GM12878 (cell line): ENCODE results near the gene KCNA4. TPM values are rescaled to one million over a fixed set of nuclear protein-coding genes. Genes with fewer than 3 reads are reported as not detected.

ENCODE experiments used
- ATF2 ChIP-seq: IDR thresholded peaks from 2 replicates; pipeline ENCODE4 v1.6.1; 2012; ENCODE audit warnings: low read length, inconsistent platforms
- BCLAF1 ChIP-seq: fragments of 450-650 bp; IDR thresholded peaks from 2 replicates; pipeline ENCODE4 v1.6.1; 2017; ENCODE audit warnings: antibody characterized with exemption, mild to moderate bottlenecking, moderate library complexity
- BRCA1 ChIP-seq: IDR thresholded peaks from 2 replicates; pipeline ENCODE4 v1.6.1; 2011; ENCODE audit warnings: low read depth, low read length, improper control_type of control experiment
- CEBPZ ChIP-seq: fragments of 150-350 bp; IDR thresholded peaks from 2 replicates; pipeline ENCODE4 v1.6.1; 2016; ENCODE audit warnings: low read depth, low read length
- CREB1 ChIP-seq: IDR thresholded peaks from 2 replicates; pipeline ENCODE4 v1.6.1; 2012; ENCODE audit warnings: low read depth, mild to moderate bottlenecking, inconsistent platforms
- E2F4 ChIP-seq: IDR thresholded peaks from 2 replicates; pipeline ENCODE4 v1.6.1; 2012; ENCODE audit warnings: low read depth, low read length, improper control_type of control experiment
- FOXM1 ChIP-seq: IDR thresholded peaks from 2 replicates; pipeline ENCODE4 v1.6.1; 2012; ENCODE audit warnings: low read depth, mild to moderate bottlenecking, inconsistent platforms, low read length, moderate library complexity
- GABPA ChIP-seq: IDR thresholded peaks from 2 replicates; pipeline ENCODE4 v1.6.1; 2014; ENCODE audit warnings: antibody characterized with exemption, low read depth, mild to moderate bottlenecking, inconsistent platforms
- HDAC2 ChIP-seq: fragments of 200-600 bp; sonication (generic); IDR thresholded peaks from 2 replicates; pipeline ENCODE4 v1.6.1; 2017
- HDGF ChIP-seq: fragments of 450-650 bp; IDR thresholded peaks from 2 replicates; pipeline ENCODE4 v1.6.1; 2016; ENCODE audit warnings: antibody characterized with exemption
- MTA2 ChIP-seq: fragments of 450-650 bp; IDR thresholded peaks from 2 replicates; pipeline ENCODE4 v1.6.1; 2016; ENCODE audit warnings: low read depth, mild to moderate bottlenecking, moderate library complexity
- MXI1 ChIP-seq: fragments of 150-350 bp; IDR thresholded peaks from 2 replicates; pipeline ENCODE4 v1.6.1; 2011; ENCODE audit warnings: low read depth, mild to moderate bottlenecking, inconsistent platforms, low read length, improper control_type of control experiment
- NFIC ChIP-seq: IDR thresholded peaks from 2 replicates; pipeline ENCODE4 v1.6.1; 2012; ENCODE audit warnings: low read depth, mild to moderate bottlenecking, inconsistent platforms, low read length, moderate library complexity
- RELA ChIP-seq: fragments of 450-650 bp; IDR thresholded peaks from 2 replicates; pipeline ENCODE4 v1.8.0; 2014; ENCODE audit warnings: borderline replicate concordance; ENCODE audit not compliant: partially characterized antibody
- RFX5 ChIP-seq: IDR thresholded peaks from 2 replicates; pipeline ENCODE4 v1.6.1; 2011; ENCODE audit warnings: low read depth, low read length, improper control_type of control experiment
- RUNX3 ChIP-seq: IDR thresholded peaks from 2 replicates; pipeline ENCODE4 v1.6.1; 2012; ENCODE audit warnings: low read length, inconsistent platforms
- SMAD5 ChIP-seq: IDR thresholded peaks from 2 replicates; pipeline ENCODE4 v1.6.1; 2016; ENCODE audit warnings: antibody characterized with exemption, low read depth
- WRNIP1 ChIP-seq: IDR thresholded peaks from 2 replicates; pipeline ENCODE4 v1.6.1; 2011; ENCODE audit warnings: low read depth, low read length, improper control_type of control experiment, borderline replicate concordance
- YY1 ChIP-seq: IDR thresholded peaks from 2 replicates; pipeline ENCODE4 v1.6.1; 2011; ENCODE audit warnings: low read depth, mild to moderate bottlenecking, low read length
- ZNF592 ChIP-seq: fragments of 450-650 bp; IDR thresholded peaks from 2 replicates; pipeline ENCODE4 v1.6.1; 2017; ENCODE audit warnings: mild to moderate bottlenecking, moderate library complexity
- polyA plus RNA-seq, 11 experiments: library from polyadenylated mRNA; depleted of rRNA in 4 of 11; unstranded in 6 of 11; stranded (reverse) in 5 of 11; fragments of >200 nt; fragmentation: Nextera tagmentation in 4 of 11; fragmentation: Illumina TruSeq in 1 of 11; extraction: Ambion mirVana in 4 of 11; extraction: Trizol in 1 of 11; gene quantifications; 1 replicate in 1 of 11; 2 replicates in 10 of 11; pipeline versions ENCODE4 v1.2.1 to v1.2.3, GENCODE V29; 2011 to 2016; ENCODE audit warnings: inconsistent platforms in 2 of 11, missing spikeins in 2 of 11, low read depth in 1 of 11
- total RNA-seq, 4 experiments: library from RNA; depleted of rRNA in 3 of 4; stranded (reverse); fragments of >200 nt in 3 of 4; fragmentation: Illumina TruSeq in 1 of 4; extraction: Trizol in 1 of 4; gene quantifications; 2 replicates each; pipeline versions ENCODE4 v1.2.1 to v1.2.3, GENCODE V29; 2013 to 2021

The KCNA4 gene
- total and polyA plus RNA-seq, 10 of the 15 experiments (the other 5 are each of a cell fraction or from before 2014, with no cell fraction given), result not detected

- TF ChIP-seq YY1 (no peak), BCLAF1 (no peak), ZNF592 (no peak), HDGF (no peak), E2F4 (no peak), NFIC (peak; percentile 85; the same call in 1 of the 2 replicates), WRNIP1 (no peak), CEBPZ (no peak), FOXM1 (peak; percentile 69; the same call in 1 of the 2 replicates), BRCA1 (no peak), HDAC2 (no peak), MTA2 (no peak), GABPA (no peak), SMAD5 (no peak), RUNX3 (peak; percentile 97), MXI1 (no peak), RELA (no peak), RFX5 (no peak), ATF2 (peak; percentile 63), CREB1 (no peak)
Measured at GRCh38 chr11:29996016-29996415, 20.8 kb downstream of the KCNA4 start (continued).
